Stimulated activated naive CD8-positive, alpha-beta T cell treated with anti-CD3 and anti-CD28 coated beads, Interleukin-15, amount 100 ng/mL, for 72 hours (primary cell): ENCODE results near the gene SACS.

Experiments used
- ATAC-seq: fragments of 150-1000 bp; cut with Tn5 transposase; 2 replicates; pipeline ENCODE4 v1.10.0; 2021; ENCODE audit warnings: mild to moderate bottlenecking, moderate library complexity
- DNase-seq, 2 donors: peaks; one replicate each; pipeline ENCODE4 v3.0.0; 2021 to 2022
- H3K27ac Mint-ChIP-seq, 2 donors: one replicate each; pipeline ENCODE4 v1.8.0; 2022; ENCODE audit warnings: mild to moderate bottlenecking in 2 of 2, mixed read lengths in 2 of 2, moderate library complexity in 2 of 2
- H3K27me3 Mint-ChIP-seq: one replicate; pipeline ENCODE4 v1.8.0; 2022; ENCODE audit warnings: mixed read lengths
- H3K4me1 Mint-ChIP-seq: one replicate; pipeline ENCODE4 v1.8.0; 2022; ENCODE audit warnings: mild to moderate bottlenecking, mixed read lengths
- H3K4me3 Mint-ChIP-seq, 2 donors: one replicate each; pipeline ENCODE4 v1.8.0; 2022; ENCODE audit warnings: mild to moderate bottlenecking in 2 of 2, mixed read lengths in 2 of 2, moderate library complexity in 1 of 2
- H3K9me3 Mint-ChIP-seq, 2 donors: one replicate each; pipeline ENCODE4 v1.8.0; 2022; ENCODE audit warnings: mixed read lengths in 2 of 2

SACS gene

GRCh38 chr13:23392925-23393645 lies 40.4 kb downstream of the SACS start:
- Mint-ChIP-seq H3K27ac (no peak overlapping the region), H3K4me3 (no peak overlapping the region), H3K4me1 (no peaks in the 10 kb centered on the region), H3K27me3 (peaks cover 8% of the 10 kb centered on the region), H3K9me3 (no peaks in the 10 kb centered on the region)
- ATAC-seq, result no peak
- DNase-seq, result no peak

- Mint-ChIP-seq H3K4me3 (no peak overlapping the region), H3K4me1 (no peaks in the 10 kb centered on the region), H3K27me3 (peaks cover 8% of the 10 kb centered on the region), H3K9me3 (no peaks in the 10 kb centered on the region), H3K27ac (no peak overlapping the region)
- DNase-seq, result no peak
- peak; percentile 9 for ATAC-seq
Measured at GRCh38 chr13:23392313-23392712, 41.2 kb downstream of the SACS start.

GRCh38 chr13:23391752-23392151 lies 41.8 kb downstream of the SACS start:
- H3K27ac Mint-ChIP-seq, result no peak overlapping the region
- H3K4me3 Mint-ChIP-seq, result no peak overlapping the region
- H3K9me3 Mint-ChIP-seq, result no peaks in the 10 kb centered on the region
- peaks cover 8% of the 10 kb centered on the region for H3K27me3 Mint-ChIP-seq
- H3K4me1 Mint-ChIP-seq, result peaks cover 4% of the 10 kb centered on the region
- DNase-seq, result no peak
- ATAC-seq, result no peak

- H3K4me3 Mint-ChIP-seq, result peak overlapping the region in 1 of 2 donors; percentile 17
Measured at GRCh38 chr13:23386533-23386932, 47.0 kb downstream of the SACS start.

GRCh38 chr13:23385931-23386330 lies 47.6 kb downstream of the SACS start:
- no peak overlapping the region for H3K27ac Mint-ChIP-seq
- ATAC-seq, result peak; percentile 7
- peaks cover 40% of the 10 kb centered on the region for H3K4me1 Mint-ChIP-seq
- no peak overlapping the region for H3K4me3 Mint-ChIP-seq
- DNase-seq, result no peak
- no peaks in the 10 kb centered on the region for H3K9me3 Mint-ChIP-seq
- peaks cover 5% of the 10 kb centered on the region for H3K27me3 Mint-ChIP-seq

More at GRCh38 chr13:23386533-23386932, 47.0 kb downstream of the SACS start:
- Mint-ChIP-seq H3K27me3 (peaks cover 8% of the 10 kb centered on the region), H3K9me3 (no peaks in the 10 kb centered on the region), H3K4me1 (peaks cover 40% of the 10 kb centered on the region), H3K27ac (peak overlapping the region in 1 of 2 donors; percentile 50)
- DNase-seq (no peak), ATAC-seq (peak; percentile 70)

- ATAC-seq, result peak; percentile 97
- H3K9me3 Mint-ChIP-seq, result no peaks in the 10 kb centered on the region
- H3K4me1 Mint-ChIP-seq, result peaks cover 52% of the 10 kb centered on the region
- no peaks in the 10 kb centered on the region for H3K27me3 Mint-ChIP-seq
- H3K27ac Mint-ChIP-seq, result peak overlapping the region in 1 of 2 donors; percentile 23
- DNase-seq, result peak in 1 of 2 donors; percentile 32
- H3K4me3 Mint-ChIP-seq, result peak overlapping the region in 1 of 2 donors; percentile 7
Measured at GRCh38 chr13:23384111-23384510, 49.4 kb downstream of the SACS start.

- Mint-ChIP-seq H3K27ac (no peak overlapping the region), H3K9me3 (no peaks in the 10 kb centered on the region), H3K4me3 (no peak overlapping the region), H3K4me1 (peaks cover 62% of the 10 kb centered on the region), H3K27me3 (no peaks in the 10 kb centered on the region)
- ATAC-seq, result no peak
- DNase-seq, result no peak
Measured at GRCh38 chr13:23383151-23383550, 50.4 kb downstream of the SACS start.

- H3K27ac Mint-ChIP-seq, result no peak overlapping the region
- DNase-seq, result no peak
- H3K9me3 Mint-ChIP-seq, result no peaks in the 10 kb centered on the region
- ATAC-seq, result no peak
- H3K4me3 Mint-ChIP-seq, result no peak overlapping the region
- peaks cover 71% of the 10 kb centered on the region for H3K4me1 Mint-ChIP-seq
- no peaks in the 10 kb centered on the region for H3K27me3 Mint-ChIP-seq
Measured at GRCh38 chr13:23381866-23382265, 51.6 kb downstream of the SACS start.

- no peak overlapping the region for H3K4me3 Mint-ChIP-seq
- peaks cover 72% of the 10 kb centered on the region for H3K4me1 Mint-ChIP-seq
- no peaks in the 10 kb centered on the region for H3K9me3 Mint-ChIP-seq
- H3K27ac Mint-ChIP-seq, result no peak overlapping the region
- DNase-seq (no peak), ATAC-seq (no peak)
- H3K27me3 Mint-ChIP-seq, result no peaks in the 10 kb centered on the region
Measured at GRCh38 chr13:23380534-23380933, 53.0 kb downstream of the SACS start.

- H3K27me3 Mint-ChIP-seq, result no peaks in the 10 kb centered on the region
- DNase-seq (peak; percentile 33 to 68), ATAC-seq (peak; percentile 44)
- no peak overlapping the region for H3K27ac Mint-ChIP-seq
- H3K9me3 Mint-ChIP-seq, result no peaks in the 10 kb centered on the region
- H3K4me1 Mint-ChIP-seq, result peaks cover 57% of the 10 kb centered on the region
- H3K4me3 Mint-ChIP-seq, result peak overlapping the region; percentile 46 to 57
Measured at GRCh38 chr13:23377983-23378632, 55.4 kb downstream of the SACS start.

GRCh38 chr13:23377579-23377978 lies 55.9 kb downstream of the SACS start:
- peaks cover 61% of the 10 kb centered on the region for H3K4me1 Mint-ChIP-seq
- DNase-seq (no peak), ATAC-seq (no peak)
- no peak overlapping the region for H3K27ac Mint-ChIP-seq
- peak overlapping the region in 1 of 2 donors; percentile 23 for H3K4me3 Mint-ChIP-seq
- no peaks in the 10 kb centered on the region for H3K9me3 Mint-ChIP-seq
- H3K27me3 Mint-ChIP-seq, result no peaks in the 10 kb centered on the region

GRCh38 chr13:23375001-23375971 lies 58.2 kb downstream of the SACS start:
- ATAC-seq, result peak; percentile 91
- Mint-ChIP-seq H3K27ac (no peak overlapping the region), H3K4me3 (peak overlapping the region; percentile 72 to 73)

GRCh38 chr13:23372264-23372906 lies 61.1 kb downstream of the SACS start:
- Mint-ChIP-seq H3K4me3 (peak overlapping the region; percentile 51 to 60), H3K27ac (peak overlapping the region in 1 of 2 donors; percentile 55), H3K9me3 (no peaks in the 10 kb centered on the region), H3K4me1 (peaks cover 45% of the 10 kb centered on the region), H3K27me3 (no peaks in the 10 kb centered on the region)
- ATAC-seq (no peak), DNase-seq (no peak)

More at GRCh38 chr13:23375001-23375971, 58.2 kb downstream of the SACS start:
- no peaks in the 10 kb centered on the region for H3K27me3 Mint-ChIP-seq
- no peaks in the 10 kb centered on the region for H3K9me3 Mint-ChIP-seq
- H3K4me1 Mint-ChIP-seq, result peaks cover 74% of the 10 kb centered on the region
- DNase-seq, result peak; percentile 93

- Mint-ChIP-seq H3K4me1 (peaks cover 16% of the 10 kb centered on the region), H3K27me3 (no peaks in the 10 kb centered on the region), H3K4me3 (no peak overlapping the region), H3K9me3 (no peaks in the 10 kb centered on the region), H3K27ac (no peak overlapping the region)
- DNase-seq, result no peak
- ATAC-seq, result no peak
Measured at GRCh38 chr13:23367907-23368306, 65.6 kb downstream of the SACS start.

- H3K9me3 Mint-ChIP-seq, result no peaks in the 10 kb centered on the region
- no peaks in the 10 kb centered on the region for H3K27me3 Mint-ChIP-seq
- peaks cover 12% of the 10 kb centered on the region for H3K4me1 Mint-ChIP-seq
- H3K4me3 Mint-ChIP-seq, result no peak overlapping the region
- no peak overlapping the region for H3K27ac Mint-ChIP-seq
- DNase-seq (no peak), ATAC-seq (no peak)
Measured at GRCh38 chr13:23365652-23366051, 67.8 kb downstream of the SACS start.
